GM18873 (cell line): ENCODE results near the gene EFNA2.

Experiments used
- ATAC-seq: cut with Tn5 transposase; IDR thresholded peaks from one replicate; pipeline ENCODE4 v1.9.1; 2021; ENCODE audit warnings: mild to moderate bottlenecking, moderate library complexity, moderate number of reproducible peaks; ENCODE audit not compliant: unreplicated experiment, low FRiP score

The EFNA2 gene

DNA sequence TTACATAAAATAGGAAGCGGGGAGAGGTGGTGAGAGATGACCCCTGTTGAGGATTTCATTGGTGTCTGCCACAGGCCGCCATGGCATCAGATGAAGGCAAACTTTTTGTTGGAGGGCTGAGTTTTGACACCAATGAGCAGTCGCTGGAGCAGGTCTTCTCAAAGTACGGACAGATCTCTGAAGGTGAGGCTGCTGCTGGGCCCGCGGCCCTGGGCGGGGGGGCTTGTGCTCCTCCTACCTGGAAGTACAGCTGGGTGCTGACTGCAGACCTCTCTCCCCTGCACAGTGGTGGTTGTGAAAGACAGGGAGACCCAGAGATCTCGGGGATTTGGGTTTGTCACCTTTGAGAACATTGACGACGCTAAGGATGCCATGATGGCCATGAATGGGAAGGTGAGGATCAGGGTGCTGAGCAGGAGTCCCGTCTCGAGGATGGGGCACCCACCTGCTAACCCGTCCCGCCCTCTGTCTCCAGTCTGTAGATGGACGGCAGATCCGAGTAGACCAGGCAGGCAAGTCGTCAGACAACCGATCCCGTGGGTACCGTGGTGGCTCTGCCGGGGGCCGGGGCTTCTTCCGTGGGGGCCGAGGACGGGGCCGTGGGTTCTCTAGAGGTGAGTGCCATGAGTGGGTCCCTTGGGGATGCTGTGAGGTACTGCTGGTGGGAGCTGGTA lies 14.7 kb upstream of the EFNA2 start:
- ATAC-seq = no peak

- no peak for ATAC-seq
Measured at GRCh38 chr19:1271528-1272422, 13.9 kb upstream of the EFNA2 start.

- no peak for ATAC-seq
Measured at GRCh38 chr19:1272423-1273262, 13.0 kb upstream of the EFNA2 start.

- ATAC-seq = no peak
Measured at GRCh38 chr19:1273263-1274041, 12.2 kb upstream of the EFNA2 start.

DNA sequence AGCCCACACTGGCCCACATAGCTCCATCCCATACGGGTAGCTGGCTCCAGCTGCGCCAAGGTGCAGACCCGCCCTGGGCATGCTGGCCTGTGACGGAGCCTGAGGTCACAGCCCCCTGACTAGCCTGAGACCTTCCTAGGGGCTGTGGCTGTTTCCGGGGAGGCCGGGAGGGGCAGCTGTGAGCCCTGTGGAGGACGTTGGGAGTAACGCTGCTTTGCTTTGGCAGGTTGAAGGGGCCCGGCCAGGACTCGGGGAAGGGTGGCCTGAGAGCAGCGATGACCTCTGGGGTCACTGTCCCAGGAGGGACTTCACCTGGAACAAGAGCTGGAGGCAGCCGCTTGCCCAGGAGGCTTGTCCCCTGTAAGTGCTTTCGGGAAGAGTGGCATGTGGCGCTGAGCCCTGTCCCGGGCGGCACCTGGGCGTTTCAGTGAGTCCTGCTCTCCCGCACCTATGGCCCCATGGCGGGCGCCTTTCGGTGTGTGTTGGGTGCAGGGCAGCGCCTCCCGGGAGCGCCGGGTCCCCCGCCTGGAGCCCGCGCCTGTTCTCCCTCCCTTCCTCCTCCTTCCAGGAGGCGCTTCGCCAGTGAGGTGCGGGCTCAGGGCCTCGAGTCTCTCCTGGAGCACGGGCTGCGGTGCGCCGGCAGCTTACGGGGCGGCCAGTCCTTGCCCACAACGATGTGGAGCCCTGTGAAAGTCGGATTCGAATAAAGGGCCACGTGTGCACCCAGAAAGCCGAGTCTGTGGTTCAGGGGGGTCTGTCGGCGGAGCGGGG lies 11.4 kb upstream of the EFNA2 start:
- ATAC-seq = no peak

GRCh38 chr19:1274852-1275259 lies 10.8 kb upstream of the EFNA2 start:
- no peak for ATAC-seq

DNA sequence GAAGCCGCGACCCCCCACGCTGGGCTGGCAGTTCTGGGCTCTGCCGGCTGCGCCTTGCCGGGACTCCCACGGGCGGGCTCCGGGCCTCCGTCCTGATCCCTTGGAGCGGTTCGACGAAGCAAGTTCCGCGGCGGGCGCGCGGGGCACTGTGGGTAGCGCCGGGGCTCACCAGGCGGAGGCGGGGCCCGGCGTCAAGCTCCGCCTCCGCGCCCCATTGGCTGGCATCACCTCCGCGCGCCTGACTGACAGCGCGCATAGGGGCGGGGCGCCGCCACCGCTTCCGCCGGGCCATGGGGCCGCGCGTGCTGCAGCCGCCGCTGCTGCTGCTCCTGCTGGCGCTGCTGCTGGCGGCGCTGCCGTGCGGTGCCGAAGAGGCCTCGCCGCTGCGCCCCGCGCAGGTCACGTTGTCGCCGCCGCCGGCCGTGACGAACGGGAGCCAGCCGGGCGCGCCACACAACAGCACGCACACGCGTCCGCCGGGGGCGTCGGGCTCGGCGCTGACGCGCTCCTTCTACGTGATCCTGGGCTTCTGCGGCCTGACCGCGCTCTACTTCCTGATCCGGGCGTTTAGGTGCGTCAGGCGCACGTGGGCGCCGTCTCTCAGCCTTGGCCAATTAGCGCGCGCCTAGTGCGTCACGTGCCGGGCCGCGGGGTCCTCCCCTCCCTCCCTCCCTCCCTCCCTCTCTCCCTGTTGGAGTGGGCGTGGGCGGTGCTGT lies 10.3 kb upstream of the EFNA2 start, which contains the start of gene FAM174C:
Gene FAM174C, plus strand, starts transcription at position 271 of the 716 bp plus-strand sequence. Its CDS starts 20 bp downstream, at position 291.
- peak; percentile 57 for ATAC-seq

DNA sequence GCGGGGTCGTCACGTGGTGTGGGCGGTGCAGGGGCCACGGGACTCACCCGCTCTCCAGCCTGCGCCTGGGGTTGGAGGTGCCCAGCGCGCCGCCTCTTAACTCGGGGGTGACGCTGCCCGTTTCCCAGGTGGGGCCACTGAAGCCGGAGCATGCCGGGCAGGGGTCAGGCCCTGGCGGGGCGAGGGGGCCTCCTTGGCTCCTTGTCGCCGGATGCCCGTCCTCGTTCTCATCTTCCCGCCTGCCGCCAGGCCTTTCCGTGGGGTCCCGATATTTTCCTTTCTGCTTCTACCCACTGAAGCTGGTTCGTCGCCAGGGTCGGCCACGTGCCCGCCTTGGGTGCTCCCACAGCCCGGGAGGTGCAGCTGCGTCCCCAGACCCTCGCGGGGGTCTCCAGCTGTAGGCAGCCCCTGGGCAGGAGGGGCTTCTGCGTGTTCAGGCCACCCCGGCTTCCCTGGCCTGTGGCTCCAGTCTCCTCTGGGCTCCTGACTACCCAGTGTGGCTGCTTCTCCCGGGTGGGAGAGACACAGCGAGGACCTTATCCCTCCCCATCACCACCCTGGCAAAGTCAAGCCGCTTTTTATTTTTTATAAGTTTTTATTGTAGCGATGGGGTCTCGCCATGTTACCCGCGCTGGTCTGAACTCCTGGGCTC lies 9.6 kb upstream of the EFNA2 start:
- ATAC-seq = no peak

GRCh38 chr19:1276628-1277022 lies 9.0 kb upstream of the EFNA2 start:
- ATAC-seq = no peak

GRCh38 chr19:1277061-1277460 lies 8.6 kb upstream of the EFNA2 start:
- no peak for ATAC-seq

- no peak for ATAC-seq
Measured at GRCh38 chr19:1278074-1278473, 7.6 kb upstream of the EFNA2 start.

- ATAC-seq = no peak
Measured at GRCh38 chr19:1278713-1279660, 6.7 kb upstream of the EFNA2 start.

DNA sequence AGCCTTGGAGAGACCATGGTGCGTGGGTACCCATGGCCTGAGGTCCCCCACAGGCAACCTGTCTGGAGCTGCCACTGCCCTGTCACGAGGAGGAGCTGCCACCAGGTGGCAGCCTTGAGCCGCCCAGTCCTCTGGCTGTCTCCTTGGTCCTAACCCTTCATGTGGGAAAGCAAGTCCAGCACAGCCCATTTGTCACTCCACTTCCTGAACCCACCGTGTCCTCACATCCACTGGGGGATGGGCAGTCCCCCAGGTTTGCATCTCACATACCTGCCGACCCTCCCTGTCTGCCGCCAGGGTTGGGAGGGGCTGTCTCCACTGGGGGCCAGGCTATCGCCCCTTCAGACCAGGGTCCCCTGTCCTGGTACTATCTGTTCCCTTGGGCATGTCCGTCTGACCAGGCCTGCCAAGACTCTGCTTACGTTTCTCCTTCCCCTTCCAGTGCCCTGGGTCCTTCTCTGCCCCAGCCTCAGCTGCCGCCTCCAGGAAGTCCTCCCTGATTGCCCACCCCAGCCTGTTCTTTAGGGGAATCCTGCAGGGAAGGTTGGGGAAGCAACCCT lies 5.8 kb upstream of the EFNA2 start:
- no peak for ATAC-seq

GRCh38 chr19:1280636-1281568 lies 4.8 kb upstream of the EFNA2 start:
- no peak for ATAC-seq

- no peak for ATAC-seq
Measured at GRCh38 chr19:1281569-1282287, 3.9 kb upstream of the EFNA2 start.
